ENCODE data around the gene SMARCA2.
"Not testable (repeated sequence)": the region's sequence is repeated elsewhere in the genome, so short reads cannot be mapped to it uniquely, and the experiment has no call there.

SMARCA2 gene

DNA sequence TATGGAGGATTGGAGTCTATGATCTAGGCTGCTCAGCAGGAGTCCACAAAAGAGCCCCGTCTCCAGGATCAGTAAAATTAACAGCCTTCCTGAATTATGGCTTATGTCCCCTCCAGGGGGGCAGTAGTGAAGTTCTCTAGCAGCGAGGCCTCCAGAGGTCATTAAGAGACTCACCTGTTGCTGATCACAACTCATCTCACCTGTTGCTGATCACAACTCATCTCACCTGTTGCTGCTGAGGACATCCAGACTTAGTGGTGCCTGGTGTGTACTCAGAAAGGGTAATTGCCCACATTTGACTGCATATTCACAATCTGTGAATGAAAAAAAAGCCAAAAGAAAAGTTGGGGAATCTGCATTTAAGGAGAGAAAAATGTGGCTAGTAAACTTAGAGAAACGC lies 129.5 kb downstream of the SMARCA2 start:
- no peak for DNase-seq (ENCODE audit: low spot score)

DNA sequence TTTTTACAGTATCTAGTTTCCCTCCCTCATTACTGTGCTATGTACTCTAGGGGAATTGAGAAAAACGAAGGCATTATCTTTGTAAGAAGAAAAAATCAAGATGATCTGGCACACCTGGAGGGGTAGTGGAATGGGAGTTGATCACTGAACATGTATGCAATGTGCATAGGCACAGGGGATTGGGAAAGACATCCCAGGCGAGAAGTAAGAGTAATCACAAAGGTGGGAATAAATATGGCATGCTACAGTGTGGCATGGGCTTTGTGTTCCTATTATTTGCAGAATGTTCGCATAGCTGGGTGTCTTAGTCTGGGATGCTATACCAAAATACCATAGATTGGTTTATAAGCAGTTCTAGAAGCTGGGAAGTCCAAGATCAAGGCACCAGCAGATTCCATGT lies 130.6 kb downstream of the SMARCA2 start:
- DNase-seq (ENCODE audit: low spot score) = no peak

- DNase-seq (ENCODE audit: low spot score) = not testable (repeated sequence)
These were observed 131.6 kb downstream of the SMARCA2 start for GRCh38 chr9:2146700-2147099.

GRCh38 chr9:2150338-2150737 lies 135.2 kb downstream of the SMARCA2 start:
- no peak for DNase-seq (ENCODE audit: low spot score)

DNA sequence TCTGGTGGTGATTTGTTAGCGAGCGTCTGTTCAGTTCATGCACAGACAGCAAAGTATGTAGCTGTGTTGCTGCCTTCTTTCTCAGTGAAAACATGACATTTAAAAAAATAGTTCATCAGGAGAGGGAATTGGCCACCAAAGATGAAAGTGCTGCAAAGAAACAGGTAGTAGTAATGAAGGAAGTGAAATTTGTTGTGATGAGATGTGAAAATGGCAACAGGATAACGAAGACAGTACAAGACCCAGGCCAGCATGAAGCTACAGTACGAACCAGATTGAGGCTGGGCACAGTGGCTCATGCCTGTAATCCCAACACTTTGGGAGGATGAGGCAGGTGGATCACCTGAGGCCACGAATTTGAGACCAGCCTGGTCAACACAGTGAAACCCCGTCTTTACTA lies 136.0 kb downstream of the SMARCA2 start:
- DNase-seq (ENCODE audit: low spot score) = no peak

- no peak for DNase-seq (ENCODE audit: low spot score)
These were observed 138.0 kb downstream of the SMARCA2 start for GRCh38 chr9:2152966-2153629.

GRCh38 chr9:2153630-2154217 lies 138.6 kb downstream of the SMARCA2 start:
- DNase-seq (ENCODE audit: low spot score) = no peak

- no peak for DNase-seq (ENCODE audit: low spot score)
These were observed 139.6 kb downstream of the SMARCA2 start for GRCh38 chr9:2154731-2155130.

- no peak for DNase-seq (ENCODE audit: low spot score)
These were observed 140.8 kb downstream of the SMARCA2 start for GRCh38 chr9:2155966-2156365.

- DNase-seq (ENCODE audit: low spot score) = no peak
These were observed 142.3 kb downstream of the SMARCA2 start for GRCh38 chr9:2157277-2158110.

DNA sequence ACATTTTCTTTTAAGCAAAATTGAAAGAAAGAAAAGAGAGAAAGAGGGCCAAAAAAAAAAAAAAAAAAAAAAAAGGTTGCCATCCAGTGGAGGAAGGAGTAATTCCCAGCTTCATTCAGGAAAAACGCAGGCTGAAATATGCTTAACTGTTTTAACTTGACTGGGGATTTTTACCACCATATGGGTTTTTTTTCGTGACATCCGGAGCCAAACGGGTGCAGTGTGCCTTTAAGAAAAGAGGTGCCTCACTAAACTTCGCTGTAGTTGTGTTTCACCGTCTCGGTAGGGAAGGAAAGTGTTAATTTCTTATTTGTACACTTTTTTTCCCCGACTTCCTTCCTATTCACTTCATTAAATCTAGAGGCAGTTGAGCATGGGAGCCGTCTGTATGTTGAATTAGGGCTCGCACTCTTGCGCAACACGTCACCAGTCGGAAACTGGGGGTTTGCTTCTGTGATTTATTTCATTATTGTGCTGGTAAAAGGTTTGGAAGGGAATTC lies 143.0 kb downstream of the SMARCA2 start:
- no peak for DNase-seq (ENCODE audit: low spot score)

DNA sequence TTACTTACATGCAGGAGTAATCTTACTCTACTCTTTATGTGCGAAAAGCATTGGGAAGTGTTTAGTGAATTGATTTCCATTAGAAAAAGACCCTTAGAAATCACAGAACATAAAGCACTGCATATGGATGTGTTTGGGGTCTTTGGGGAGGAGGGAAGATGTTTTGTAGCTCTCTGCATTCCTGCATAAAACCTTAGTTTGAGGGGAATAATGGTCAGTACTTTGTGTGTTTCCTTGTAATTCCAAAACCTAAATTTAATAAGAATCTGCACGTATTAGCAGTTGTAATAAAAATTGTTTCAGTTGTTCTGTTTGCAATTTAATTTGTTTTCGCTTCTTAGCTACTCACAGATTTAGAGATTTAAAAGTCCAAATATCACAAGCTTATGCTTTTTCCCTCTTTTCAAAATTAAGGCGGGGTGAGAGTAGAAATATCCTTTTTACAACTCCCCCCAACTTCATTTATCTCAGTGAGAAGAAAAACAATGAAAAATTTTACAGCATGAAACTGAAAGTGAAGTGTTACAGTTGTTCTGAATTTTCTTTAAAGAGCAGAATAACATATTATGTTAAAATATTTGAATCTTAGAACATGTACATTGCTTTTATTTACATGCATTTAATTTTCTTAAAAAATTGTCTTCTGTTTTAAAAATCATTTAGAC lies 143.8 kb downstream of the SMARCA2 start:
- DNase-seq (ENCODE audit: low spot score) = no peak

- no peak for DNase-seq (ENCODE audit: low spot score)
These were observed 144.6 kb downstream of the SMARCA2 start for GRCh38 chr9:2159521-2160454.

DNA sequence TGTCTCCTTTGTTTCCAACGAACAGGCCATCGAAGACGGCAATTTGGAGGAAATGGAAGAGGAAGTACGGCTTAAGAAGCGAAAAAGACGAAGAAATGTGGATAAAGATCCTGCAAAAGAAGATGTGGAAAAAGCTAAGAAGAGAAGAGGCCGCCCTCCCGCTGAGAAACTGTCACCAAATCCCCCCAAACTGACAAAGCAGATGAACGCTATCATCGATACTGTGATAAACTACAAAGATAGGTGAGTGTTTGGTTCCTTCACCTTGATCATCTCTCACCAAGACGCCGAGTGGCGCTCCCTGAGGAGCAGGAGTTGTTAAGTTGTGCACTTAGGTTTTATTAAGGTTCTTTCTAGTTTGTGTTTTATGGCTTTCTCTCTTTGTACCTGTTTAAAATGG lies 146.5 kb downstream of the SMARCA2 start:
- DNase-seq (ENCODE audit: low spot score) = no peak

DNA sequence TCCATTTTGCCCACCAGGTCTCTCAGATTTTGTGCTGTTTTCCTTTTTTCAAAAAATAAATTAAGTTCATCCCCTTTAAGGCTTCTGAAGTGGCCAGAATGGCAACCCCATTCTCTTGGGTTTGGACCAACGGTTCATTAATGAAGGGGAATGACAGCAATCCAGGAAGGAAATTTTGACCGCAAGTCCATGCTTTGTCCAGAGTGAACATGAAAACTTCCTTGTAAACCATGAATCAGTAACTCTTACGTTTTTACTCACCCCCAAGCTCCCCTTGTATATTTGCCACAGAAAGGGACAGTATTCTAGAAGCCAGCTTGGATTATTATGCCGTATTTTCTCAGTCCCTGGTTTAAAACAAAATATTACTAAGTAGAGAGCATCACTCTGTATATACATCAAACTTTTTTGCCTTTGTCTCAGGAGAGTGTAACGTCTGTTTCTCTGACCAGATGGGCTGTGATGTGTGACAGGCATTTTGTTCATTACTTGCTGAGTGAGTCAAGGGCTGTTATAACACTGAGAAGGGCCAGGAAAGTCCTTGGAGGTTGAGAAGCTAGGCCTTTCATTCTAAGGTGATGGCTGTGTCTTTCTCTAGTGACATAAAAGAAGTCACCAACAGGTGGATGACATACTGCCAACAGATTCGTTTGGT lies 148.2 kb downstream of the SMARCA2 start:
- DNase-seq (ENCODE audit: low spot score) = no peak

DNA sequence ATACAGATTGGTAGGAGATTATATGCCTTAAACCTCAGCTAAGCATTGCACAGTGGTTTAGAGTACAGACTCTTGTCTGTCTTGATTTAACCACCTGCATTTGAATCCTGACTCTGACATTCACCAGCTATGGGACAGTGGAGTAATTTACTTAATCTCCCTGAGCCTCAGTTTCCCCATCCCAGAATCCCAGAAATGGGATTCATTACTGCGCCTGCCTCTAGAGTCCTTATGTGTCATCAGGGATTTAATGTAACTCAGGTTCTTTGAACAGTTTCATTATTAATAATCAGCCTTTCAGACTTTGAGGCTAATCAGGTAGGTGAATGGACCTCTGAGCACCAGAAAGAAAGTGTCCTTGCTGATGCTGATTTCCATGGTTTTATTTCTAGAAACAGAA lies 149.1 kb downstream of the SMARCA2 start:
- DNase-seq (ENCODE audit: low spot score) = no peak

DNA sequence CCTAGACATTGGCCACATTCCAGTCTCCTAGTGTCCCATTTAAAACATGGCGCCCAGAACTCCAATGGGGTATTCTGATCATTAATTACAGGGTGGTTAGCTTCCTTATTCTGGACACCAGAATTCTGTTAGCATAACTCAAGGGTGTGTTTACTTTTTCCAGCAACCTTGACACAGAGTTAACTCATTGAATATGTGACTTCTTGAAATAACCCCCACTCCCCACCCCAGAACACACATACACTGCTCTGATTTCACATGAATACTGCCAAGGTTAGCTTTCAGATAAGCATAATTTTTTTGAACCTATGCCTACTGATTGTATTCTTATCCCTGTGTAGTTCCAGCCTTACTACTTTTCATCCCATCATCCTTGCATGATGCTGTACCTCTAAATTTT lies 151.1 kb downstream of the SMARCA2 start:
- no peak for DNase-seq (ENCODE audit: low spot score)

DNA sequence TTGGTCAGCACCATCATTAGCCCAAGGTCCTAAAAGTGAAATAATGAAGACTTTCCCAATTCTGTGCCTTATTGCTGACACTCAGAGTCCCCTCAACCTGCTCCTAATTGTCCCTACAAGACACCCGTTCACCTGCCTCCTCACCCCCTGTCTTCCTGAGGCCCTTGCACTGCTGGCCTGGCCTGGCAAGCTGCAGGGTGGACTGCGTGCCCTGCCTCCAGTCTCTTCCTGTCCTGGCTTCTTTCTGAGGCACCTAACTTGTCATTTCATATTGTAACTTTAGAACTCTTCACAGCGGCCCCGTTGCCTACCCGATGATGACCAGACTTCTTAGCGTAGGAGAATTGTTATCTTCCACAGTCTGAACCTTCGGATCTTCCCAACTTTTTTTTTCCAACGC lies 153.9 kb downstream of the SMARCA2 start:
- no peak for DNase-seq (ENCODE audit: low spot score)

GRCh38 chr9:2170722-2171121 lies 155.6 kb downstream of the SMARCA2 start:
- no peak for DNase-seq (ENCODE audit: low spot score)

DNA sequence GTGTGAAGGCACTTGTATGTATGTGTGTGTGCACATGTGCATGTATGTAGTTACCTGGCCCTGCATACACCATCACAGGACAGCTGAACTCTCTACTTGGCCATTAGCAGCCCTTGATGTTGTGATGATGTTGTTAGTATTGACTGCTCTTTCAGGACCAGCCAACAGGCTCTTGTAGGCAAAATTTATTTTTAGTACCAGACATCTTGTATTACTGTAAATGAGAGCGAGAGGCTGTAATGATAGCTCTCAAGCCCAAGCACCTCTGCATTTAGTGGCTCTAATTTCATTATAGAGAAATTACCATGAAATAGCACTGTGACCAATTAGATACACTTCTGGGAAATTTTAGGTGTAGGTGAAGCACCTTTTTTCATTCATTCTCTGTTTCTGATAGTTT lies 158.0 kb downstream of the SMARCA2 start:
- DNase-seq (ENCODE audit: low spot score) = no peak

DNA sequence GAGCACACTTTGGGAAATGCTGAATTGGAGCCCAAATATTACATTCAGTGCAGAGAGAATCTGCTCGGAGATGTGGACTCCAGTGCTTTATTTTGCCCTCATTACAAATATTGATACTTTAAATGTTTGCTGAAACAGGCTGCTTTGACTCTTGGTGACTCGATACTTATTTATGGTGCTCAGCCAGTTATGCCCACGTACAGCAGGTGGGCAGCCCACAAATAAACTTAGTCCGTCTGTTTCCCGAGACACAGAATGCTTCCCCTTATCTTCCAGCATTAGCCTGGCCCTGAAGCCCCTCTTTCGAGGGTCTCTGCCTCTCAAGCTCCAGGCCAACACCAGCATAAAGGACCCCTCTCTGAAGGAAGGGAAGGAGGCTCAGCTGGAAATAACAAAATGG lies 158.7 kb downstream of the SMARCA2 start:
- no peak for DNase-seq (ENCODE audit: low spot score)
